ENCODE data around the gene UNC13C. TPM values are rescaled to one million over a fixed set of nuclear protein-coding genes. Genes with fewer than 3 reads are reported as not detected.

Gene UNC13C
- total and polyA plus RNA-seq, 2 donors (not counting 3 experiments of a cell fraction or from before 2014, with no cell fraction given): not detected

DNA sequence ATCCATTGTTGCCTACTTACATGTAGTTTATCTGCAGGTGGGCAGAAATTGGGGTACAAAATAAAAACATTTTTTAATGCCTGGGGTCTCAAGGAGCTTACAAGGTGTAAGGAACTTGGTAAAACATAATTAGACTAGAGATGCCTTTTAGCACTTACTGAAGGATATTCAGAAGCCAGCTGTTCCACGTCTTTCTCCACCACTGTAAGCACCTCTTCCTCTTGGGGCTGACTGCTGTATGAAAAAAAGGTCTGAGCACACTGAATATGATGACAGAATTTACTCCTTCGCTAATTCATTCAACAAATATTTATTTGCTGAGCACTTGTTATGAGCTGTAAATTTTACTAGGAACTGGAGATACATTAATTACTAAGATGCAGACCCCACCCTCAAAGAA, 539.1 kb downstream of the UNC13C start:
- intact Hi-C loops (cut with micrococcal nuclease): no loop called here

More for the DNA sequence above, 539.1 kb downstream of the UNC13C start:
- no TSS peak for BruUV-seq (replicated peaks)
- no peaks in the 10 kb centered on the region for H3K36me3 ChIP-seq (ENCODE audit: control insufficient read depth in 2 of 2, extremely low read depth in 1 of 2, insufficient read depth in 2 of 2, low read length in 2 of 2)
- H3K4me1 ChIP-seq (ENCODE audit: control insufficient read depth, extremely low read depth, insufficient read depth, low read length): no peaks in the 10 kb centered on the region
- H3K9ac ChIP-seq (replicated peaks; ENCODE audit: extremely low read depth, insufficient read depth, low read length): no peak overlapping the region
- dilution Hi-C loops (cut with MboI; ENCODE audit: extremely low pct_ligation_motif_present, low sequenced_read_pairs): no loop called here
- H3K4me2 ChIP-seq (ENCODE audit: insufficient read depth, low read length): no peak overlapping the region
- no peak overlapping the region for H3K4me3 ChIP-seq (replicated peaks in 1 of 3; ENCODE audit: insufficient read depth in 1 of 3, low read depth in 1 of 3, low read length in 3 of 3)
- H3K9me3 ChIP-seq (replicated peaks; ENCODE audit: control insufficient read depth, insufficient read depth, low read length): no peaks in the 10 kb centered on the region
- FAIRE-seq (no peak), DNase-seq (ENCODE audit: low read depth, low spot score) (no peak)
- TF ChIP-seq EZH2 (IDR thresholded peaks at IDR 0.05; ENCODE audit: borderline replicate concordance, low read depth, low read length, severe bottlenecking): no peak
- no peak for TF ChIP-seq JUN (IDR thresholded peaks at IDR 0.05; ENCODE audit: borderline replicate concordance, insufficient read depth, insufficient read length, low read depth)
- TF ChIP-seq FOS (IDR thresholded peaks at IDR 0.05; ENCODE audit: borderline replicate concordance, insufficient read depth, low read length): no peak
- TF ChIP-seq POLR2AphosphoS5 (IDR thresholded peaks at IDR 0.05; ENCODE audit: insufficient read depth, low read depth, low read length): no peak
- TF ChIP-seq POLR2A (IDR thresholded peaks at IDR 0.05; ENCODE audit: low read depth, low read length): no peak
- TF ChIP-seq, protein P1, sequence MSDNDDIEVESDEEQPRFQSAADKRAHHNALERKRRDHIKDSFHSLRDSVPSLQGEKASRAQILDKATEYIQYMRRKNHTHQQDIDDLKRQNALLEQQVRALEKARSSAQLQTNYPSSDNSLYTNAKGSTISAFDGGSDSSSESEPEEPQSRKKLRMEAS (IDR thresholded peaks at IDR 0.05; ENCODE audit: insufficient read depth, insufficient read length): no peak
- no peak for TF ChIP-seq GATA2 (IDR thresholded peaks at IDR 0.05; ENCODE audit: insufficient read depth, insufficient read length, low read depth, low read length)
- no peak for TF ChIP-seq MYC (IDR thresholded peaks at IDR 0.05; ENCODE audit: low read depth, low read length)
- TF ChIP-seq, protein P2, sequence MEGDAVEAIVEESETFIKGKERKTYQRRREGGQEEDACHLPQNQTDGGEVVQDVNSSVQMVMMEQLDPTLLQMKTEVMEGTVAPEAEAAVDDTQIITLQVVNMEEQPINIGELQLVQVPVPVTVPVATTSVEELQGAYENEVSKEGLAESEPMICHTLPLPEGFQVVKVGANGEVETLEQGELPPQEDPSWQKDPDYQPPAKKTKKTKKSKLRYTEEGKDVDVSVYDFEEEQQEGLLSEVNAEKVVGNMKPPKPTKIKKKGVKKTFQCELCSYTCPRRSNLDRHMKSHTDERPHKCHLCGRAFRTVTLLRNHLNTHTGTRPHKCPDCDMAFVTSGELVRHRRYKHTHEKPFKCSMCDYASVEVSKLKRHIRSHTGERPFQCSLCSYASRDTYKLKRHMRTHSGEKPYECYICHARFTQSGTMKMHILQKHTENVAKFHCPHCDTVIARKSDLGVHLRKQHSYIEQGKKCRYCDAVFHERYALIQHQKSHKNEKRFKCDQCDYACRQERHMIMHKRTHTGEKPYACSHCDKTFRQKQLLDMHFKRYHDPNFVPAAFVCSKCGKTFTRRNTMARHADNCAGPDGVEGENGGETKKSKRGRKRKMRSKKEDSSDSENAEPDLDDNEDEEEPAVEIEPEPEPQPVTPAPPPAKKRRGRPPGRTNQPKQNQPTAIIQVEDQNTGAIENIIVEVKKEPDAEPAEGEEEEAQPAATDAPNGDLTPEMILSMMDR (IDR thresholded peaks at IDR 0.05; ENCODE audit: extremely low read depth in 1 of 2, insufficient read depth in 1 of 2, low read depth in 1 of 2, low read length in 2 of 2): no peak
- no peaks in the 10 kb centered on the region for H3K79me2 ChIP-seq (ENCODE audit: control insufficient read depth, insufficient read depth, low read length)
- H3K27me3 ChIP-seq (ENCODE audit: control insufficient read depth in 2 of 2, insufficient read depth in 2 of 2, low read length in 2 of 2): no peaks in the 10 kb centered on the region
- H2AFZ ChIP-seq (ENCODE audit: low read depth, low read length): no peak overlapping the region
- no peaks in the 10 kb centered on the region for H4K20me1 ChIP-seq (replicated peaks; ENCODE audit: control insufficient read depth, extremely low read depth, insufficient read depth, low read length)
- H3K9me1 ChIP-seq (replicated peaks; ENCODE audit: control insufficient read depth, extremely low read depth, insufficient read depth, low read length): no peaks in the 10 kb centered on the region
- ChIA-PET CTCF (no interaction called here), POLR2A (no interaction called here)
- no peak overlapping the region for H3K27ac ChIP-seq (ENCODE audit: insufficient read depth, low read depth, low read length)

All from endothelial cell of umbilical vein (primary cell).